Vagina (tissue), 2 donors: ENCODE measurements around the gene EIF5AL1.
"Not testable (repeated sequence)": the region's sequence is repeated elsewhere in the genome, so short reads cannot be mapped to it uniquely, and the experiment has no call there.

Experiments used
- POLR2A ChIP-seq, 2 donors: fragments of 450-650 bp; IDR thresholded peaks; one replicate each; pipeline ENCODE4 v1.6.1; 2017; ENCODE audit warnings: antibody characterized with exemption in 2 of 2, mild to moderate bottlenecking in 2 of 2, moderate library complexity in 2 of 2
- POLR2AphosphoS5 ChIP-seq, 2 donors: sonication (generic); formaldehyde crosslinking; IDR thresholded peaks; one replicate each; pipeline ENCODE4 v1.9.0; 2017; ENCODE audit warnings: antibody characterized with exemption in 2 of 2, mild to moderate bottlenecking in 2 of 2, low read depth in 1 of 2; ENCODE audit not compliant: insufficient read depth in 1 of 2
- TF ChIP-seq, protein P1 (sequence below), 3 experiments: fragments of 450-650 bp in 2 of 3; fragments of 200-600 bp in 1 of 3; sonication (generic) in 1 of 3; IDR thresholded peaks; one replicate each; pipeline ENCODE4 v1.5.1; 2017 to 2019; ENCODE audit warnings: antibody characterized with exemption in 3 of 3, mild to moderate bottlenecking in 2 of 3, moderate library complexity in 2 of 3

GRCh38 chr10:79516532-79517205 is 4.3 kb downstream of the EIF5AL1 start:
- TF ChIP-seq POLR2A (IDR thresholded peaks at IDR 0.05); POLR2AphosphoS5 (IDR thresholded peaks at IDR 0.05; ENCODE audit: insufficient read depth in 1 of 2, low read depth in 1 of 2): not testable (repeated sequence)
- TF ChIP-seq, protein P1, sequence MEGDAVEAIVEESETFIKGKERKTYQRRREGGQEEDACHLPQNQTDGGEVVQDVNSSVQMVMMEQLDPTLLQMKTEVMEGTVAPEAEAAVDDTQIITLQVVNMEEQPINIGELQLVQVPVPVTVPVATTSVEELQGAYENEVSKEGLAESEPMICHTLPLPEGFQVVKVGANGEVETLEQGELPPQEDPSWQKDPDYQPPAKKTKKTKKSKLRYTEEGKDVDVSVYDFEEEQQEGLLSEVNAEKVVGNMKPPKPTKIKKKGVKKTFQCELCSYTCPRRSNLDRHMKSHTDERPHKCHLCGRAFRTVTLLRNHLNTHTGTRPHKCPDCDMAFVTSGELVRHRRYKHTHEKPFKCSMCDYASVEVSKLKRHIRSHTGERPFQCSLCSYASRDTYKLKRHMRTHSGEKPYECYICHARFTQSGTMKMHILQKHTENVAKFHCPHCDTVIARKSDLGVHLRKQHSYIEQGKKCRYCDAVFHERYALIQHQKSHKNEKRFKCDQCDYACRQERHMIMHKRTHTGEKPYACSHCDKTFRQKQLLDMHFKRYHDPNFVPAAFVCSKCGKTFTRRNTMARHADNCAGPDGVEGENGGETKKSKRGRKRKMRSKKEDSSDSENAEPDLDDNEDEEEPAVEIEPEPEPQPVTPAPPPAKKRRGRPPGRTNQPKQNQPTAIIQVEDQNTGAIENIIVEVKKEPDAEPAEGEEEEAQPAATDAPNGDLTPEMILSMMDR (IDR thresholded peaks at IDR 0.05): not testable (repeated sequence)
